GM12878 (cell line): ENCODE measurements around the gene FMN2. TPM values are rescaled to one million over a fixed set of nuclear protein-coding genes. Genes with fewer than 3 reads are reported as not detected.

Experiments
- ATAC-seq: fragments of 200-7000 bp; cut with Tn5 transposase; 3 replicates; pipeline ENCODE4 v1.9.1; 2020; ENCODE audit warnings: mild to moderate bottlenecking, moderate library complexity
- BruUV-seq: library from RNA; stranded (reverse); fragments of 400-500 nt; replicated peaks from 2 replicates; lab custom pipeline; 2021; lab: Mats Ljungman, UMichigan
- CTCF ChIA-PET: fragments of 300-600 bp; sonication (Branson Sonifier 250); formaldehyde crosslinking; extraction: SDS; loops from one replicate; lab custom pipeline; 2021; ENCODE audit warnings: inconsistent platforms; lab: Yijun Ruan, JAX
- POLR2A ChIA-PET: fragments of 350-600 bp; formaldehyde crosslinking; extraction: SDS; loops from one replicate; lab custom pipeline; 2021; ENCODE audit warnings: inconsistent platforms; lab: Charles Lee
- RAD21 ChIA-PET: fragments of 300-600 bp; sonication (Branson Sonifier 250); formaldehyde crosslinking; loops from one replicate; lab custom pipeline; 2023; ENCODE audit warnings: antibody characterized with exemption; ENCODE audit not compliant: unreplicated experiment; lab: Charles Lee
- SMC1A ChIA-PET: fragments of 300-600 bp; sonication (Branson Sonifier 250); formaldehyde crosslinking; loops from one replicate; lab custom pipeline; 2023; ENCODE audit not compliant: unreplicated experiment, uncharacterized antibody; lab: Charles Lee
- DNase-seq: peaks from one replicate; pipeline ENCODE4 v3.0.0-alpha.2; 2011; ENCODE audit warnings: low read depth, low spot score
- FAIRE-seq: peaks from 3 replicates; lab custom pipeline; 2011; peaks lifted over from hg19 to GRCh38; lab: Jason Lieb, UNC
- H2AFZ ChIP-seq: 2 replicates; pipeline ENCODE4 v1.6.0; 2011; ENCODE audit warnings: low read depth, low read length, control low read depth; ENCODE audit not compliant: control insufficient read depth
- H3K27ac ChIP-seq: 2 replicates; pipeline ENCODE4 v1.5.1; 2011; ENCODE audit warnings: control low read depth; ENCODE audit not compliant: control insufficient read depth, insufficient read depth
- H3K27me3 ChIP-seq, 2 experiments: replicated peaks in 1 of 2; 2 replicates each; pipeline versions ENCODE4 v1.6.0 to v1.6.1; 2011; ENCODE audit warnings: low read length in 1 of 2; ENCODE audit not compliant: control insufficient read depth in 2 of 2, insufficient read depth in 2 of 2
- H3K36me3 ChIP-seq, 2 experiments: 2 replicates each; pipeline ENCODE4 v1.5.1; 2011; ENCODE audit warnings: low read length in 1 of 2; ENCODE audit not compliant: control insufficient read depth in 2 of 2, insufficient read depth in 2 of 2
- H3K4me1 ChIP-seq: 2 replicates; pipeline ENCODE4 v1.6.1; 2011; ENCODE audit warnings: mild to moderate bottlenecking, low read length, moderate library complexity, mixed read lengths; ENCODE audit not compliant: control insufficient read depth, insufficient read depth
- H3K4me2 ChIP-seq: 2 replicates; pipeline ENCODE4 v1.6.0; 2011; ENCODE audit warnings: control low read depth; ENCODE audit not compliant: control insufficient read depth, insufficient read depth
- H3K4me3 ChIP-seq: fragments of 200-600 bp; sonication (generic); 2 replicates; pipeline ENCODE4 v1.5.1; 2016
- H3K79me2 ChIP-seq: 2 replicates; pipeline ENCODE4 v1.6.0; 2011; ENCODE audit warnings: low read length; ENCODE audit not compliant: control insufficient read depth, insufficient read depth
- H3K9ac ChIP-seq: 2 replicates; pipeline ENCODE4 v1.8.0; 2011; ENCODE audit warnings: low read length, control low read depth, mixed read lengths; ENCODE audit not compliant: control insufficient read depth, insufficient read depth
- H3K9me3 ChIP-seq: replicated peaks from 3 replicates; pipeline ENCODE4 v1.5.1; 2011; ENCODE audit warnings: mild to moderate bottlenecking, low read length; ENCODE audit not compliant: control insufficient read depth, insufficient read depth
- H4K20me1 ChIP-seq: 2 replicates; pipeline ENCODE4 v1.6.0; 2011; ENCODE audit not compliant: control insufficient read depth, insufficient read depth
- ASH2L ChIP-seq: fragments of 300-600, 200-600 bp; sonication (generic); IDR thresholded peaks from 2 replicates; pipeline ENCODE4 v1.6.1; 2017; ENCODE audit warnings: low read depth, mild to moderate bottlenecking, borderline replicate concordance
- BCL11A ChIP-seq: IDR thresholded peaks from 2 replicates; pipeline ENCODE4 v1.6.1; 2011; ENCODE audit warnings: low read depth, low read length
- DPF2 ChIP-seq: fragments of 450-650 bp; IDR thresholded peaks from 2 replicates; pipeline ENCODE4 v1.6.1; 2017; ENCODE audit warnings: mild to moderate bottlenecking
- FOXK2 ChIP-seq: fragments of 450-650 bp; IDR thresholded peaks from 2 replicates; pipeline ENCODE4 v1.6.1; 2017; ENCODE audit warnings: mild to moderate bottlenecking, moderate library complexity
- POLR2A ChIP-seq: IDR thresholded peaks from 2 replicates; pipeline ENCODE4 v1.6.1; 2011; ENCODE audit warnings: low read depth, mild to moderate bottlenecking, low read length
- RB1 ChIP-seq: fragments of 450-650 bp; formaldehyde crosslinking; IDR thresholded peaks from 2 replicates; pipeline ENCODE4 v1.6.1; 2017; ENCODE audit warnings: mild to moderate bottlenecking, borderline replicate concordance
- RBBP5 ChIP-seq: fragments of 200-600 bp; sonication (generic); conservative IDR thresholded peaks from 2 replicates; pipeline ENCODE4 v1.6.1; 2016
- RCOR1 ChIP-seq: conservative IDR thresholded peaks from 2 replicates; pipeline ENCODE4 v1.6.1; 2012; ENCODE audit warnings: low read depth, low read length, improper control_type of control experiment
- RFX5 ChIP-seq: IDR thresholded peaks from 2 replicates; pipeline ENCODE4 v1.6.1; 2011; ENCODE audit warnings: low read depth, low read length, improper control_type of control experiment
- SPI1 ChIP-seq: IDR thresholded peaks from 2 replicates; pipeline ENCODE4 v1.6.1; 2011; ENCODE audit warnings: low read depth, mild to moderate bottlenecking, low read length, moderate library complexity, borderline replicate concordance; ENCODE audit not compliant: insufficient read depth
- ZBTB33 ChIP-seq: fragments of 450-650 bp; IDR thresholded peaks from 2 replicates; pipeline ENCODE4 v1.6.1; 2017; ENCODE audit warnings: mild to moderate bottlenecking
- ZNF592 ChIP-seq: fragments of 450-650 bp; IDR thresholded peaks from 2 replicates; pipeline ENCODE4 v1.6.1; 2017; ENCODE audit warnings: mild to moderate bottlenecking, moderate library complexity
- ZSCAN29 ChIP-seq: fragments of 450-650 bp; IDR thresholded peaks from 2 replicates; pipeline ENCODE4 v1.6.1; 2017; ENCODE audit warnings: mild to moderate bottlenecking, moderate library complexity
- WGBS: methylation state at CpG from one replicate; pipeline ENCODE4 v1.1.6; 2016; ENCODE audit warnings: low lambda C conversion rate; ENCODE audit not compliant: insufficient replicate concordance, insufficient coverage; ENCODE audit errors: missing lambda C conversion rate; 5-methylcytosine and 5-hydroxymethylcytosine counted together
- in situ Hi-C: fragments of 300-500 bp; cut with MboI; formaldehyde crosslinking; loops from 9 replicates; pipeline ENCODE4 v1.14.3; 2018; ENCODE audit warnings: mixed read lengths
- intact Hi-C: fragments of 100-400 bp; cut with micrococcal nuclease; formaldehyde crosslinking; loops from one replicate; pipeline ENCODE4 v1.14.2; 2022; ENCODE audit not compliant: unreplicated experiment
- polyA plus RNA-seq, 11 experiments: library from polyadenylated mRNA; depleted of rRNA in 4 of 11; unstranded in 6 of 11; stranded (reverse) in 5 of 11; fragments of >200 nt; fragmentation: Nextera tagmentation in 4 of 11; fragmentation: Illumina TruSeq in 1 of 11; extraction: Ambion mirVana in 4 of 11; extraction: Trizol in 1 of 11; gene quantifications; 1 replicate in 1 of 11; 2 replicates in 10 of 11; pipeline versions ENCODE4 v1.2.1 to v1.2.3, GENCODE V29; 2011 to 2016; ENCODE audit warnings: inconsistent platforms in 2 of 11, missing spikeins in 2 of 11, low read depth in 1 of 11
- total RNA-seq, 4 experiments: library from RNA; depleted of rRNA in 3 of 4; stranded (reverse); fragments of >200 nt in 3 of 4; fragmentation: Illumina TruSeq in 1 of 4; extraction: Trizol in 1 of 4; gene quantifications; 2 replicates each; pipeline versions ENCODE4 v1.2.1 to v1.2.3, GENCODE V29; 2013 to 2021

FMN2 gene
- total and polyA plus RNA-seq, 10 of the 15 experiments (the other 5 are each of a cell fraction or from before 2014, with no cell fraction given): 0.60 TPM; not detected in 9

- Histone ChIP-seq H3K9me3 (no peaks in the 10 kb centered on the region), H3K4me2 (no peak overlapping the region), H3K79me2 (no peaks in the 10 kb centered on the region), H3K36me3 (no peaks in the 10 kb centered on the region), H3K9ac (no peak overlapping the region)
- intact Hi-C loops: no loop called here
- no TSS peak for BruUV-seq
- ChIA-PET POLR2A (no interaction called here), CTCF (no interaction called here)
- in situ Hi-C loops: no loop called here
- no peak for DNase-seq
- 28% methylated on average over 4 of the region's 4 CpGs for WGBS
- no peak for ATAC-seq
- TF ChIP-seq ZNF592: no peak
- TF ChIP-seq DPF2: no peak
- no peak for TF ChIP-seq RB1
- no peak for TF ChIP-seq RBBP5
- no peak for TF ChIP-seq BCL11A
- no peak for TF ChIP-seq SPI1
- no peak for TF ChIP-seq FOXK2
- no peak for TF ChIP-seq POLR2A
- no peak for TF ChIP-seq ZBTB33
- no peak for TF ChIP-seq ZSCAN29
- TF ChIP-seq ASH2L: no peak
- TF ChIP-seq RFX5: no peak
- TF ChIP-seq RCOR1: no peak
- TF ChIP-seq, all 136 proteins: peak for 0
- RAD21 ChIA-PET: interaction anchor here (2.9 kb wide), 1 partner anchor 11 kb away, joined by 12 read pairs; no protein-coding TSS in a partner anchor
- FAIRE-seq: no peak
- SMC1A ChIA-PET: interaction anchor here (0.6 to 3.2 kb wide), 2 partner anchors 12 to 77 kb away, joined by 3 to 20 read pairs; no protein-coding TSS in a partner anchor
- Histone ChIP-seq H3K27ac (no peak overlapping the region), H3K4me3 (no peak overlapping the region), H2AFZ (no peak overlapping the region), H3K27me3 (no peaks in the 10 kb centered on the region), H4K20me1 (no peaks in the 10 kb centered on the region), H3K4me1 (no peaks in the 10 kb centered on the region)
Observed at GRCh38 chr1:240475832-240476231, 384.1 kb downstream of the FMN2 start.
